NB4 (cell line): Measurements from ENCODE around the gene MTHFSD.

Experiments used
- DNase-seq: peaks from one replicate; pipeline ENCODE4 v3.0.0; 2010; ENCODE audit warnings: low read depth
- H3K4me3 ChIP-seq: one replicate; pipeline ENCODE4 v1.5.1; 2011; ENCODE audit warnings: mild to moderate bottlenecking, low read depth, low read length, moderate library complexity
- MAX ChIP-seq: IDR thresholded peaks from 2 replicates; pipeline ENCODE4 v1.6.1; 2011; ENCODE audit warnings: low read depth, low read length
- MYC ChIP-seq: IDR thresholded peaks from 2 replicates; pipeline ENCODE4 v1.6.1; 2011; ENCODE audit warnings: low read depth, low read length
- POLR2A ChIP-seq: IDR thresholded peaks from 2 replicates; pipeline ENCODE4 v1.6.1; 2011; ENCODE audit warnings: mild to moderate bottlenecking; ENCODE audit not compliant: insufficient read length; ENCODE audit errors: extremely low read depth
- TF ChIP-seq, protein P1 (sequence below): IDR thresholded peaks from one replicate; pipeline ENCODE4 v1.5.1; 2012; ENCODE audit warnings: low read depth, low read length

MTHFSD gene, protein sequence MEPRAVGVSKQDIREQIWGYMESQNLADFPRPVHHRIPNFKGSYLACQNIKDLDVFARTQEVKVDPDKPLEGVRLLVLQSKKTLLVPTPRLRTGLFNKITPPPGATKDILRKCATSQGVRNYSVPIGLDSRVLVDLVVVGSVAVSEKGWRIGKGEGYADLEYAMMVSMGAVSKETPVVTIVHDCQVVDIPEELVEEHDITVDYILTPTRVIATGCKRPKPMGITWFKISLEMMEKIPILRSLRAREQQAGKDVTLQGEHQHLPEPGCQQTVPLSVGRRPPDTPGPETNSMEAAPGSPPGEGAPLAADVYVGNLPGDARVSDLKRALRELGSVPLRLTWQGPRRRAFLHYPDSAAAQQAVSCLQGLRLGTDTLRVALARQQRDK

GRCh38 chr16:86554917-86555703 is at the start of gene MTHFSD:
TSS of gene MTHFSD (minus strand) at chr16:86555235. CDS start at chr16:86555184, 51 bp downstream.
- TF ChIP-seq MYC (peak; percentile 39), MAX (peak; percentile 27; the same call in 1 of the 2 replicates), POLR2A (peak; percentile 78)
- TF ChIP-seq, protein P1, sequence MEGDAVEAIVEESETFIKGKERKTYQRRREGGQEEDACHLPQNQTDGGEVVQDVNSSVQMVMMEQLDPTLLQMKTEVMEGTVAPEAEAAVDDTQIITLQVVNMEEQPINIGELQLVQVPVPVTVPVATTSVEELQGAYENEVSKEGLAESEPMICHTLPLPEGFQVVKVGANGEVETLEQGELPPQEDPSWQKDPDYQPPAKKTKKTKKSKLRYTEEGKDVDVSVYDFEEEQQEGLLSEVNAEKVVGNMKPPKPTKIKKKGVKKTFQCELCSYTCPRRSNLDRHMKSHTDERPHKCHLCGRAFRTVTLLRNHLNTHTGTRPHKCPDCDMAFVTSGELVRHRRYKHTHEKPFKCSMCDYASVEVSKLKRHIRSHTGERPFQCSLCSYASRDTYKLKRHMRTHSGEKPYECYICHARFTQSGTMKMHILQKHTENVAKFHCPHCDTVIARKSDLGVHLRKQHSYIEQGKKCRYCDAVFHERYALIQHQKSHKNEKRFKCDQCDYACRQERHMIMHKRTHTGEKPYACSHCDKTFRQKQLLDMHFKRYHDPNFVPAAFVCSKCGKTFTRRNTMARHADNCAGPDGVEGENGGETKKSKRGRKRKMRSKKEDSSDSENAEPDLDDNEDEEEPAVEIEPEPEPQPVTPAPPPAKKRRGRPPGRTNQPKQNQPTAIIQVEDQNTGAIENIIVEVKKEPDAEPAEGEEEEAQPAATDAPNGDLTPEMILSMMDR = no peak
- peak within 1 kb of the TSS; percentile 97 for H3K4me3 ChIP-seq
- DNase-seq = peak; percentile 93

DNA sequence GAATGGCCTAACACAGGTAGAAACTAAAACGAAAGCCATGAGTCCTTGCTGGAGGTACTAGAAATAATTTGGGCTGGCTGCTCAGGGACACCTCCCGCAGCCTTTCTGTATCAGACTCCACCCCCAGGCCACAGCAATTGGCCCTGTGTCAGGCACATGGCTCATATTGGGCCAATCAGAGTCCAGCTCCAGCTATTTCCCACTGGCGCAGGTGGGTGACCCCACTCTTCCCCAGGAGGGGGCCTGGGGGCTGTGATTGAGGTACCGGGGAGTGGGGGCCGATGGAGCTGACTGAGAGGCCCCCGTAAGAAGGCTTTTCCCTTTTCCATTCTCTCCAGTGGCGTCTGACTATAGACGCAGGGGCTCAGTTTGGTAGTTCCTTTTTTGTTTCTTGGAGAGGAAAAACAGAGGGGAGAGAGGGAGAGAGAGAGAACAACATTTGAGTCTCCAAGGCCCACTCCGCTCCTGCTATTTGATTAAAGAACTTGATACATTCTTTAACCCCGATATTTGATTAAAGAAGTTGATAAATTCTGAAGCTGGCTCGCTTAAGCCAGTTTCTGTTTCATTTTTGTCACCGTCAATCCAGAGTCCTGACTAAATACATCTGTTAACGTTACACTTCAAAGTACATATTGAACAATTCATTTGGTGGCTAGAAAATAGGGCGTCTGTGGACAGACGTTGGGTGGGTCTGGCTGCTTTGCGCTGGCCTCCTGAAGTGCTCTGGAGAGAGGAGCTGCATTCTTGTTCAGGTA is 49.6 kb upstream of the MTHFSD start:
- TF ChIP-seq MYC (no peak), POLR2A (no peak), MAX (no peak)
- TF ChIP-seq, protein P1 = no peak
- H3K4me3 ChIP-seq = peak overlapping the region; percentile 34
- DNase-seq = peak; percentile 16

DNA sequence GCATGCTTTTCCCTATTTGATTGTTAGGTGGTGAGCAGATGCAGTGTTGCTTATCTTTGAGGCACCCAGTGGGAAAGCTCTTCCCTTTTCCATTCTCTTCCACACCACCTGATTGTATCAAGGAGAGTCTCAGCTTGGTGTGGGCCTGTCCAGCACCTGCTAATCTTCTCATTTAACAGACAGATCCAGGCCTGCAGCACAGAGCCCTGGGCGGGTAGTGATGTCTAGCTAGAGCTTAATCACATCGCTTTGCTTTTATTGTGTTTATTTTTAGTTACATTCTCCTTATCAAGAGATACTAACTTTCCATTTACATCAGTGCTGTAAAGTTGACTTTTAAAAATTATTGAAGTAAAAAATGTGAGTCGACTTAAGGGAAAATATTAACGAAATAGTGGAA is 47.5 kb upstream of the MTHFSD start:
- no peak overlapping the region for H3K4me3 ChIP-seq
- TF ChIP-seq MAX (no peak), POLR2A (no peak), MYC (no peak)
- TF ChIP-seq, protein P1 = no peak
- no peak for DNase-seq

DNA sequence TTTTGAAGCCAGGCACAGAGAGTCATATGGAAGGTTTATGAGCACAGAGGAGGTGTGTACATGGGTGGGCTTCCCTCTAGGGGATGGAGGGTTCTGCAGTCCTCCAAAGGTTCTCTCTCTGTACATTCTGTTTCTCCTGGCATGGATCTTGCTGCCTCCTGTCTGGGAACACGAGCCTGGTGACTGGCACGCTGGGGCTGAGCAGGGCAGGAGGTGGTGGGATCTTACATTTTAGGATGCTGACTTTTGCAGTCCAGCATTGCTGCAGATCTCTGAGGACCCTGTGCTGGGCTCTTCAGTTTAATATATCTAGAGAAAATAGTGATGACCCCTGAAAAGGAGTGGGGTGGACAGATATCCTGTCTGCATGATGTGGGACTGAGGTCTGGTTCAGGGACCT is 46.3 kb upstream of the MTHFSD start:
- TF ChIP-seq POLR2A (no peak), MAX (no peak), MYC (no peak)
- TF ChIP-seq, protein P1 = no peak

More for the DNA sequence above, 46.3 kb upstream of the MTHFSD start:
- DNase-seq = no peak
- H3K4me3 ChIP-seq = no peak overlapping the region
